GM13976 (cell line): ENCODE measurements around the gene NEDD9.

Experiments
- DNase-seq: peaks from one replicate; pipeline ENCODE4 v3.0.0; 2012; ENCODE audit warnings: low spot score
- in situ Hi-C: fragments of 300-500 bp; cut with MboI; formaldehyde crosslinking; loops from one replicate; pipeline ENCODE4 v1.12.0; 2022; ENCODE audit warnings: low sequenced_read_pairs, mixed read lengths, inconsistent platforms; ENCODE audit not compliant: unreplicated experiment
- TF ChIP-seq, protein P1 (sequence below): IDR thresholded peaks from 2 replicates; pipeline ENCODE4 v1.5.1; 2012; ENCODE audit warnings: borderline replicate concordance, mild to moderate bottlenecking; ENCODE audit not compliant: insufficient read depth; ENCODE audit errors: extremely low read depth, missing control alignments, control extremely low read depth

Gene NEDD9

DNA sequence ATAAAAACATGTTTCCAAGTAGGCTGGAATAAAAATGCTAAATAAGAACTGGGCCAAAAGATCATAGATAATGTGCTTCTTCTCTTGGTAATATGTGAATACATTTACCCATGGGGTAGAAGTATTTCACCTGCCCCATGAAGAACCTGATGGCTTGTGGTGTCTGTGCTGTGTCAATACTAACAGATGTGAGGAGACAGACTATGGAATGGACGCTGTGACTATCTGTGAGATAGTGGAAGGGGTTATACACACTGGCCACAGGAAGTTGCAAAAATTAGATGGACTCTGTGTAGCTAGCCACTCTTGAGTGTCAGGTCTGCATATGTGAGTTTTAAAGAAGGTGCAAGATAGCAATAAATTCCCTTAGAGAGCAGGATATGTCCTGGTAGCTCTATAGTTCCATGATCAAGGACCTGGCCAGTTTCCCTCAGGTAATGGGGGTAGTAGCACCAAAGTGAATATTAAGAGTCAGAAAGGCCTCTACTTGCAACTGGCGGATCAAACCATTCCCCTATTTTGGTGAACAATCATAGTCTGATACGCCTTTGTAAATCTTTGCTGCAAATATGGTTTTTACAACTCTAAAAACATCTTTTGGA is 48.6 kb downstream of the NEDD9 start:
- in situ Hi-C loops: no loop called here
- no peak for DNase-seq
- TF ChIP-seq, protein P1, sequence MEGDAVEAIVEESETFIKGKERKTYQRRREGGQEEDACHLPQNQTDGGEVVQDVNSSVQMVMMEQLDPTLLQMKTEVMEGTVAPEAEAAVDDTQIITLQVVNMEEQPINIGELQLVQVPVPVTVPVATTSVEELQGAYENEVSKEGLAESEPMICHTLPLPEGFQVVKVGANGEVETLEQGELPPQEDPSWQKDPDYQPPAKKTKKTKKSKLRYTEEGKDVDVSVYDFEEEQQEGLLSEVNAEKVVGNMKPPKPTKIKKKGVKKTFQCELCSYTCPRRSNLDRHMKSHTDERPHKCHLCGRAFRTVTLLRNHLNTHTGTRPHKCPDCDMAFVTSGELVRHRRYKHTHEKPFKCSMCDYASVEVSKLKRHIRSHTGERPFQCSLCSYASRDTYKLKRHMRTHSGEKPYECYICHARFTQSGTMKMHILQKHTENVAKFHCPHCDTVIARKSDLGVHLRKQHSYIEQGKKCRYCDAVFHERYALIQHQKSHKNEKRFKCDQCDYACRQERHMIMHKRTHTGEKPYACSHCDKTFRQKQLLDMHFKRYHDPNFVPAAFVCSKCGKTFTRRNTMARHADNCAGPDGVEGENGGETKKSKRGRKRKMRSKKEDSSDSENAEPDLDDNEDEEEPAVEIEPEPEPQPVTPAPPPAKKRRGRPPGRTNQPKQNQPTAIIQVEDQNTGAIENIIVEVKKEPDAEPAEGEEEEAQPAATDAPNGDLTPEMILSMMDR: no peak

DNA sequence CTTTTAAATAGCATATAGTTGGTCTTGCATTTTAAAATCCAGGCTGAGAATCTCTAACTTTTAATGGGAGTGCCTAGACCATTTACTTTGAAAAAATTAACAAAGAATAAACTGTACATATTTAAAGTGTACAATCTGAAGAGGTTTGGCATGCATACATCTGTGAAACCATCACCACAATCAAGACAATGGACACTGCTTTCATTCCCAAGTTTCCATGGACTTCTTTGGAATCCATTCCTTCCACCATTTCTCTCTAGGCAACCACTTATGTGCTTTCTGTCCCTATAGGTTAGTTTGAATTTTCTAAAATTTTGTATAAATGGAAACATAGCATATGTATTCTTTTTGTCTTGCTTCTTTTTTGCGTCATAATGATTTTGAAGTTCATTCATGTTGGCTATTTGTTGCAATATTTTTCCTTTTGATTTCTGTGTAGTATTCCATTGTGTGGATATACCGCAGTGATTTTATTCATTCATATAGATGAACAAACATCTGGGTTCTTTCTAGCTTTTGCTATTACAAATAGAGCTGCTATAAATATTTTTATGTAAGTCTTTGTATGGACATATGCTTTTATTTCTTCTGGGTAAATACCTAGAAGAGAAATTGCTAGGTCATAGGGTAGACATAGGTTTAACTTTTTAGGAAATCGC is 50.9 kb downstream of the NEDD9 start:
- DNase-seq: no peak
- TF ChIP-seq, protein P1: no peak
- in situ Hi-C loops: no loop called here

DNA sequence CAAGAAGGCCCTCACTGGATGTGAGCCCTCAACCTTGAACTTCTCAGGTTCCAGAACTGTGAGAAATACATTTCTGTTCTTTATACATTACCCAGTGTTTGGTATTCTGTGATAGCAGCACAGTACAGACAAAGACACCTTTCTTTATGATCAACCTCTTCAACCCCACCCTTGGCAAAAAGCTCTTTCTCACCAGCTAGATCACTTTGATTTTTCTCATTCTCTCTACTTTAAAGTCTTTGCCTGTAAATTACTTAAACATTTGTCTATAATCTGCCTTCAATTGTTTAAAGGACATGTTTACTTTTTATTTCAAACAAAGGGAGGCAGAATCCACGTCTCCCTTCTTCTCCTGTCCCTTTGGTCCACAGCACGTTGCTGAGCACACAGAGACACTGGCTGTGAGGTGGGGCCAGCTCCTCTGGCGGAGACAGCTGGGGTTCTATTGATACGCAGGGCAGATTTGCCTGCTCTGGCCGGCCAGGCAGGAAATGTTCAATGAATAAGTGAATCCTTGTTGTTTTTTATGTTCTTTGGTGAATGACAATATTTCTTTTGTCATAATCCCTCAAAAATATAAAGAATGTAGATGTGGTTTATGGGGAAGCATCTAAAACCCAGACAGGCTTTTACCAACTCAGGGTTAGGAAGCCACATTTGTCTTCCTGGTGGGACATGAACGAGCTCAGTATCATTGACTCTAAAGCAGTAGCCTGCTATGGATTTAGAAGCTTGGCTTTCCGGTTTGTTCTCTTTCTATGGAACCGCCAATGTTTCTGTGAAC is 52.9 kb downstream of the NEDD9 start:
- DNase-seq: no peak
- in situ Hi-C loops: no loop called here
- TF ChIP-seq, protein P1: no peak

DNA sequence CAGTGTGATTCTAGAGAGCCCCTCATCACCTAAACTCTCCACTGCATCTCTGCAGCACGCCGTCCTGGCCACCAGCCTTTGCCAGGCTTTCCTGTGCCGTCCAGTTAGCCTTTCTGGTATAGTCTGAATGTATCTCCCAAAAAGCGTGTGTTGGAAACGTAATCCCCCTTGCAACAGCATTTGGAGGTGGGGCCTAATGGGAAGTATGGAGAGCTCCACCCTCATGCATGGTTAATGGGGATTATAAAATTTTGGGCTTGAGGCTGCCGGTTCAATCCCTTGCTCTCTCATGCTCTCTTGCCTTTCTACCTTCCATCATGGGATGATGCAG is 53.4 kb downstream of the NEDD9 start:
- TF ChIP-seq, protein P1: no peak
- in situ Hi-C loops: no loop called here
- DNase-seq: no peak

DNA sequence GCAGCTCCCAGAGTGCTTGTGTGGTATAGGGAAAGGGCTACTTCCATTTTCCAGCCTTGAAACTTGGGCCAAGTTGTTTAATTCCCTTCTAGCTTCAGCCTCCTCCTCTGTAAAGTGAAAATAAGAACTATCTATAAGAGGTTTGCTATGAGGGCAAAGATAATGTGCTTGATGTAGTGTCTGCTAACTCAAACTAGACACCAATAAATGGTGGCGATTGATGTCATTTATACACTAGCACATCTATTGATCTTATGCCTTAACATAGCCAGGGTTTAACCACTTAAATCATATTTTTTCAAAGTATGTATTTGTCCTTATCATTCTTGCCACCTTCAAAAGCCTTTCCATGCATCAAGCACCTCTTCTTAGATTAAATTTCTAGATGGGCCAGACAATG is 55.2 kb downstream of the NEDD9 start:
- in situ Hi-C loops: no loop called here
- TF ChIP-seq, protein P1: no peak
- no peak for DNase-seq

DNA sequence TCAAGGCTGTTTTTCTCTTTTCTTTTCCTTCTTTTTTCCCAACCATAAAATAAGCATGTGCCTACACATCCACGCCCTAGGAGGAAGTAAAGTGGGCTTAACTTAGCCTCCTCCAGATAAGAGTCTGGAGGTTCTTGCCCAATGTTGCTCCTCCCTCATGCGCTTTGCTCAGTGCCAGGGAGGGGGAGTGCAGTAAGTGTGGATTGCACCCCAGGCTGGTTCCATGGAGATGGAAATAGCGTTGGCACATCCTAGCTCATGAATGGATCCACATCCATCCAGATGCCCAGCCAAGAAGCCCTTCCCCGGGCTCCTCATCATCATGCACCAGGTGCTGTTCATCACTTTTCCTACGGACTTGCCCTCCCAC is 58.2 kb downstream of the NEDD9 start:
- TF ChIP-seq, protein P1: no peak
- in situ Hi-C loops: no loop called here
- no peak for DNase-seq
